HUES64 (cell line): ENCODE data around the gene JUNB.

Experiments used
- H3K27ac ChIP-seq: 2 replicates; pipeline ENCODE4 v1.7.0; 2013; ENCODE audit warnings: low read depth, low read length, inconsistent platforms
- H3K27me3 ChIP-seq: 2 replicates; pipeline ENCODE4 v1.6.1; 2013; ENCODE audit warnings: mild to moderate bottlenecking, low read length; ENCODE audit not compliant: insufficient read depth
- H3K36me3 ChIP-seq: 2 replicates; pipeline ENCODE4 v1.6.1; 2013; ENCODE audit warnings: mild to moderate bottlenecking, low read length; ENCODE audit not compliant: insufficient read depth
- H3K4me1 ChIP-seq: 2 replicates; pipeline ENCODE4 v1.6.1; 2013; ENCODE audit warnings: mild to moderate bottlenecking, low read length, moderate library complexity; ENCODE audit not compliant: insufficient read depth
- H3K4me3 ChIP-seq: 2 replicates; pipeline ENCODE4 v1.5.1; 2013; ENCODE audit warnings: mild to moderate bottlenecking, low read length, moderate library complexity
- H3K9ac ChIP-seq: 2 replicates; pipeline ENCODE4 v1.6.1; 2013; ENCODE audit warnings: mild to moderate bottlenecking, low read depth, low read length
- H3K9me3 ChIP-seq: 2 replicates; pipeline ENCODE4 v1.6.1; 2013; ENCODE audit warnings: low read depth, low read length; ENCODE audit not compliant: insufficient read depth
- WGBS: fragments of 150-250, 120-280 bp; methylation state at CpG from one replicate; pipeline ENCODE4 v1.1.7; 2013; ENCODE audit warnings: missing lambda C conversion rate; 5-methylcytosine and 5-hydroxymethylcytosine counted together

Gene JUNB

GRCh38 chr19:12757544-12758274, 33.6 kb upstream of the JUNB start:
- H3K4me1 ChIP-seq, result no peaks in the 10 kb centered on the region
- no peaks in the 10 kb centered on the region for H3K9me3 ChIP-seq
- no peak overlapping the region for H3K9ac ChIP-seq
- H3K27me3 ChIP-seq, result no peaks in the 10 kb centered on the region
- WGBS, result 7% methylated on average over 60 of the region's 60 CpGs
- H3K4me3 ChIP-seq, result peak overlapping the region; percentile 45
- H3K27ac ChIP-seq, result no peak overlapping the region
- no peaks in the 10 kb centered on the region; the same call in 1 of the 2 replicates for H3K36me3 ChIP-seq

- H3K4me1 ChIP-seq, result no peaks in the 10 kb centered on the region
- H3K4me3 ChIP-seq, result no peak overlapping the region
- H3K27me3 ChIP-seq, result no peaks in the 10 kb centered on the region
- H3K27ac ChIP-seq, result no peak overlapping the region
- H3K9ac ChIP-seq, result no peak overlapping the region
- H3K9me3 ChIP-seq, result no peaks in the 10 kb centered on the region
- H3K36me3 ChIP-seq, result peaks cover 14% of the 10 kb centered on the region
- 71% methylated on average over 1 of the region's 6 CpGs for WGBS
Observed at GRCh38 chr19:12759686-12760085, 31.6 kb upstream of the JUNB start.

GRCh38 chr19:12763100-12763499, 28.2 kb upstream of the JUNB start:
- Histone ChIP-seq H3K36me3 (peaks cover 22% of the 10 kb centered on the region), H3K9me3 (no peaks in the 10 kb centered on the region)
- 97% methylated on average over 9 of the region's 11 CpGs for WGBS

GRCh38 chr19:12764698-12765097, 26.6 kb upstream of the JUNB start:
- WGBS, result 96% methylated on average over 16 of the region's 16 CpGs
- Histone ChIP-seq H3K27ac (no peak overlapping the region), H3K9me3 (no peaks in the 10 kb centered on the region), H3K9ac (no peak overlapping the region), H3K27me3 (no peaks in the 10 kb centered on the region), H3K36me3 (peaks cover 25% of the 10 kb centered on the region), H3K4me1 (peaks cover 3% of the 10 kb centered on the region), H3K4me3 (no peak overlapping the region)

More at GRCh38 chr19:12763100-12763499, 28.2 kb upstream of the JUNB start:
- Histone ChIP-seq H3K4me1 (no peaks in the 10 kb centered on the region), H3K4me3 (no peak overlapping the region), H3K27ac (no peak overlapping the region), H3K27me3 (no peaks in the 10 kb centered on the region), H3K9ac (no peak overlapping the region)

- Histone ChIP-seq H3K4me3 (peak overlapping the region; percentile 77), H3K4me1 (peaks cover 3% of the 10 kb centered on the region), H3K9me3 (no peaks in the 10 kb centered on the region), H3K27ac (peak overlapping the region; percentile 58; the same call in 1 of the 2 replicates), H3K9ac (no peak overlapping the region; the same call in 1 of the 2 replicates), H3K36me3 (peaks cover 25% of the 10 kb centered on the region), H3K27me3 (no peaks in the 10 kb centered on the region)
- 4% methylated on average over 30 of the region's 30 CpGs for WGBS
Observed at GRCh38 chr19:12766051-12766521, 25.2 kb upstream of the JUNB start.

GRCh38 chr19:12767150-12767549, 24.1 kb upstream of the JUNB start:
- Histone ChIP-seq H3K4me3 (no peak overlapping the region), H3K9ac (no peak overlapping the region), H3K27ac (no peak overlapping the region), H3K4me1 (peaks cover 3% of the 10 kb centered on the region), H3K9me3 (no peaks in the 10 kb centered on the region), H3K27me3 (no peaks in the 10 kb centered on the region), H3K36me3 (peaks cover 25% of the 10 kb centered on the region)
- 84% methylated on average over 11 of the region's 11 CpGs for WGBS

- H3K9ac ChIP-seq, result no peak overlapping the region
- no peaks in the 10 kb centered on the region for H3K27me3 ChIP-seq
- 94% methylated on average over 15 of the region's 15 CpGs for WGBS
- no peak overlapping the region for H3K27ac ChIP-seq
- H3K4me3 ChIP-seq, result no peak overlapping the region
- peaks cover 3% of the 10 kb centered on the region for H3K4me1 ChIP-seq
- H3K36me3 ChIP-seq, result peaks cover 25% of the 10 kb centered on the region
- H3K9me3 ChIP-seq, result no peaks in the 10 kb centered on the region
Observed at GRCh38 chr19:12767666-12768065, 23.6 kb upstream of the JUNB start.

- Histone ChIP-seq H3K27me3 (no peaks in the 10 kb centered on the region), H3K9me3 (no peaks in the 10 kb centered on the region), H3K4me1 (peaks cover 3% of the 10 kb centered on the region), H3K36me3 (peaks cover 15% of the 10 kb centered on the region), H3K4me3 (peak overlapping the region; percentile 37), H3K27ac (no peak overlapping the region; the same call in 1 of the 2 replicates), H3K9ac (no peak overlapping the region)
- 4% methylated on average over 37 of the region's 37 CpGs for WGBS
Observed at GRCh38 chr19:12769689-12770088, 21.6 kb upstream of the JUNB start.

GRCh38 chr19:12770922-12771321, 20.4 kb upstream of the JUNB start:
- 95% methylated on average over 13 of the region's 13 CpGs for WGBS
- H3K9ac ChIP-seq, result no peak overlapping the region

GRCh38 chr19:12772323-12772722, 19.0 kb upstream of the JUNB start:
- H3K36me3 ChIP-seq, result peaks cover 9% of the 10 kb centered on the region
- H3K27ac ChIP-seq, result no peak overlapping the region
- H3K9ac ChIP-seq, result no peak overlapping the region
- WGBS, result 88% methylated on average over 4 of the region's 4 CpGs
- H3K4me1 ChIP-seq, result peaks cover 3% of the 10 kb centered on the region
- no peaks in the 10 kb centered on the region for H3K9me3 ChIP-seq
- no peaks in the 10 kb centered on the region for H3K27me3 ChIP-seq
- no peak overlapping the region for H3K4me3 ChIP-seq

More at GRCh38 chr19:12770922-12771321, 20.4 kb upstream of the JUNB start:
- Histone ChIP-seq H3K9me3 (no peaks in the 10 kb centered on the region), H3K4me1 (peaks cover 3% of the 10 kb centered on the region), H3K27ac (no peak overlapping the region), H3K36me3 (peaks cover 9% of the 10 kb centered on the region), H3K4me3 (no peak overlapping the region), H3K27me3 (no peaks in the 10 kb centered on the region)

GRCh38 chr19:12773571-12773970, 17.7 kb upstream of the JUNB start:
- H3K4me1 ChIP-seq, result peaks cover 6% of the 10 kb centered on the region
- WGBS, result 91% methylated on average over 2 of the region's 2 CpGs
- peaks cover 4% of the 10 kb centered on the region; the same call in 1 of the 2 replicates for H3K36me3 ChIP-seq
- no peaks in the 10 kb centered on the region for H3K9me3 ChIP-seq
- no peaks in the 10 kb centered on the region for H3K27me3 ChIP-seq
- no peak overlapping the region for H3K4me3 ChIP-seq
- H3K27ac ChIP-seq, result no peak overlapping the region
- no peak overlapping the region for H3K9ac ChIP-seq
